Cardiac fibroblast (primary cell): ENCODE data around the gene TRIM38.

ENCODE experiments used
- DNase-seq, 2 donors: peaks; one replicate each; pipeline versions ENCODE4 v3.0.0 to v3.0.0-alpha.2; 2010; ENCODE audit warnings: low read depth in 2 of 2
- H3K4me3 ChIP-seq, 2 donors: replicated peaks in 1 of 2; 1 replicate in 1 of 2; 2 replicates in 1 of 2; pipeline ENCODE4 v1.5.1; 2011; ENCODE audit warnings: low read depth in 2 of 2, low read length in 2 of 2, mild to moderate bottlenecking in 2 of 2, moderate library complexity in 1 of 2
- CTCF ChIP-seq: IDR thresholded peaks from one replicate; pipeline ENCODE4 v1.5.1; 2011; ENCODE audit warnings: low read depth, mild to moderate bottlenecking, low read length, inconsistent platforms

TRIM38 gene

GRCh38 chr6:26021001-26021349 lies 58.4 kb downstream of the TRIM38 start:
- DNase-seq = peak; percentile 72 to 79
- peak overlapping the region; percentile 70 to 72 for H3K4me3 ChIP-seq
- TF ChIP-seq CTCF = no peak

DNA sequence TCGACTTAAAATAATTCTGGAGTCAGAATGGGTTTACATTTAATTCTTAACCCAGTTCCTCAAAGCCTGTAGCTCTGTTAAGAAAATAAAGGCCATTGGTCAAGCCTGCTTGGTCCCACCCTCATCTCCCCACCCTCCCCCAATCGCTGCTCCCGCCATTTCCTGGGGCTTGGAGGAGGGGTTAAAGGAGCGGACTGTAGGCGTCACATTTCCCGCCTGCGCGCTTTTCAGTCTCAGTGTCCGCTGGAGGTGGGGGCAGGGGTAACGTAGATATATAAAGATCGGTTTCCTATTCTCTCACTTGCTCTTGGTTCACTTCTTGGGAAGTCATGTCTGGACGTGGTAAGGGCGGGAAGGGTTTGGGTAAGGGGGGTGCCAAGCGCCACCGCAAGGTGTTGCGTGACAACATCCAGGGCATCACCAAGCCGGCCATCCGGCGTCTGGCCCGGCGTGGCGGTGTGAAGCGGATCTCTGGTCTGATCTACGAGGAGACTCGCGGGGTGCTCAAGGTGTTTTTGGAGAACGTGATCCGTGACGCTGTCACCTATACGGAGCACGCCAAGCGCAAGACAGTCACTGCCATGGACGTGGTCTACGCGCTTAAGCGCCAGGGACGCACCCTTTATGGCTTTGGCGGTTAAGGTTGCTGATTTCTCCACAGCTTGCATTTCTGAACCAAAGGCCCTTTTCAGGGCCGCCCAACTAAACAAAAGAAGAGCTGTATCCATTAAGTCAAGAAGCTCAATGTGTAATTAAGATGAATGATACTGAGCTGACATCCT lies 58.9 kb downstream of the TRIM38 start:
- peak overlapping the region; percentile 70 to 72 for H3K4me3 ChIP-seq
- no peak for TF ChIP-seq CTCF
- peak; percentile 95 to 96 for DNase-seq

GRCh38 chr6:26022132-26022472 lies 59.5 kb downstream of the TRIM38 start:
- DNase-seq = peak; percentile 89 to 92
- peak overlapping the region; percentile 70 to 72 for H3K4me3 ChIP-seq
- TF ChIP-seq CTCF = no peak

- no peak overlapping the region for H3K4me3 ChIP-seq
- no peak for DNase-seq
- no peak for TF ChIP-seq CTCF
Measured at GRCh38 chr6:26022737-26023136, 60.1 kb downstream of the TRIM38 start.

DNA sequence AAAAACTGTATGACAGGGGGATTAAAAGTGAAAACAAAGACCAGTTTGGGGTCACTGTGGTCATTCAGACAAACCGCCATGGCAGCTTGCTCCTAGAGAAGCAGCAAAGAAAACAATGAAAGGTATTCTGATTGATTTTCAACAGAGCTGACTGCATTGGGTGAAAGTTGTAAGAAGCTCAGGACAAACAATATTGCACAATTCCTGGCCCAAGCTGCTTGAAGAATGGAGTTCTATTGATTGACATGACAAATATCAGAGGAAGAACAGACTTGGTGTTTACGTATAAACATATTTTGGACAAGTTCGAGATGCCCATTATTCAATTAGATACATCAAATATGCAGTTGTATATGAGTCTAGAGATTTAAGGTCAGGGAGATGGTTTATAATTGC lies 62.0 kb downstream of the TRIM38 start:
- DNase-seq = no peak
- no peak for TF ChIP-seq CTCF
- no peak overlapping the region for H3K4me3 ChIP-seq

DNA sequence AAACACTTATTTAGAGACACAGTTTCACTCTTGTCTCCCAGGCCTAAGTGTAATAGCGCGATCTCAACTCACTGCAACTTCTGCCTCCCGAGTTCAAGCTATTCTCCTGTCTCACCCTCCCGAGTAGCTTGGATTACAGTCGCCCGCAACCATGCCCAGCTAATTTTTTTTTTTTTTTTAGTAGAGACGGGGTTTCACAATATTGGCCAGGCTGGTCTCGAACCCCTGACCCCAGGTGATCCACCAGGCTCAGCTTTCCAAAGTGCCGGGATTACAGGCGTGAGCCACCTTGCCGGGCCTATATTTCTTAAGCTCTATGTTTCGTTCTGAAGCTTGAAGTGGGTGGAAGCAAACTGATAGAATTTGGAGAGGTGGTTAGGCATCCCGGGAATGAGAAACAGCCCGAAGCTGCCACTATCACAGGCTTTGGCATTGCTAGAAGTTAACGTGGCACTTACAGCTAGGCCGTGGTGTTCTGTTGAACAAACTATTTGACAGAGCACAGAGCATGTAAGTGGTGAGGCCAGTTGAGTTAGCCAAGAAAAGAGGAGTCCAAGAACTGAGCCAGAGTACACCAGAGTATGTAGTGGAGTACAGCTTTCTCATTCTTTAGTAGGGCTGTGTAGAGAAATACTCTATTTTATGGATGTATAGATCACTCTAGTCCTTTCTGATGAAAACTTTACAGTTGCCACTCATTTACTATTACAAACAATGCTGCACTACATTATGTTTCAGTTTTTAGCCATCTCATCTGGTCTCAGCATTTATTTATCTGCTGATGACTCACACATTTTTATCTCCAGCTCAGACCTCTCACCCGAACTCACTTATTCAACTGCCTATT lies 62.7 kb downstream of the TRIM38 start:
- DNase-seq = peak; percentile 79 to 85
- H3K4me3 ChIP-seq = no peak overlapping the region
- no peak for TF ChIP-seq CTCF
